ENCODE results near the gene PTPRO.

GRCh38 chr12:15304296-15304695, 18.0 kb upstream of the PTPRO start:
- TF ChIP-seq, protein P1, sequence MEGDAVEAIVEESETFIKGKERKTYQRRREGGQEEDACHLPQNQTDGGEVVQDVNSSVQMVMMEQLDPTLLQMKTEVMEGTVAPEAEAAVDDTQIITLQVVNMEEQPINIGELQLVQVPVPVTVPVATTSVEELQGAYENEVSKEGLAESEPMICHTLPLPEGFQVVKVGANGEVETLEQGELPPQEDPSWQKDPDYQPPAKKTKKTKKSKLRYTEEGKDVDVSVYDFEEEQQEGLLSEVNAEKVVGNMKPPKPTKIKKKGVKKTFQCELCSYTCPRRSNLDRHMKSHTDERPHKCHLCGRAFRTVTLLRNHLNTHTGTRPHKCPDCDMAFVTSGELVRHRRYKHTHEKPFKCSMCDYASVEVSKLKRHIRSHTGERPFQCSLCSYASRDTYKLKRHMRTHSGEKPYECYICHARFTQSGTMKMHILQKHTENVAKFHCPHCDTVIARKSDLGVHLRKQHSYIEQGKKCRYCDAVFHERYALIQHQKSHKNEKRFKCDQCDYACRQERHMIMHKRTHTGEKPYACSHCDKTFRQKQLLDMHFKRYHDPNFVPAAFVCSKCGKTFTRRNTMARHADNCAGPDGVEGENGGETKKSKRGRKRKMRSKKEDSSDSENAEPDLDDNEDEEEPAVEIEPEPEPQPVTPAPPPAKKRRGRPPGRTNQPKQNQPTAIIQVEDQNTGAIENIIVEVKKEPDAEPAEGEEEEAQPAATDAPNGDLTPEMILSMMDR (IDR thresholded peaks at IDR 0.05), result no peak
- TF ChIP-seq ZFX (IDR thresholded peaks at IDR 0.05; ENCODE audit: borderline replicate concordance), result no peak
